OCI-LY3 (cell line): ENCODE results near the gene HACD4.

ENCODE experiments used
- H2AFZ ChIP-seq: fragments of 200-600, 300-600 bp; shearing (Covaris generic); 2 replicates; pipeline ENCODE4 v1.6.0; 2014; ENCODE audit warnings: antibody characterized with exemption, low read depth, low read length
- H3K27ac ChIP-seq: fragments of 200-600, 300-600 bp; sonication (generic); 2 replicates; pipeline ENCODE4 v1.5.1; 2014; ENCODE audit warnings: mild to moderate bottlenecking, low read length, moderate library complexity, mixed read lengths
- H3K27me3 ChIP-seq: fragments of 200-600, 300-600 bp; sonication (generic); 2 replicates; pipeline ENCODE4 v1.6.1; 2014; ENCODE audit warnings: low read depth, low read length, mixed read lengths
- H3K36me3 ChIP-seq: fragments of 200-600, 300-600 bp; sonication (generic); replicated peaks from 2 replicates; pipeline ENCODE3; 2014; ENCODE audit warnings: low read depth, low read length, mixed read lengths
- H3K4me1 ChIP-seq: fragments of 300-600, 200-600 bp; sonication (generic); 2 replicates; pipeline ENCODE4 v1.6.1; 2014; ENCODE audit warnings: low read length, mixed read lengths
- H3K4me2 ChIP-seq: fragments of 200-600, 300-600 bp; sonication (generic); 2 replicates; pipeline ENCODE4 v1.6.1; 2014; ENCODE audit warnings: low read length, mixed read lengths
- H3K4me3 ChIP-seq: fragments of 300-600, 200-600 bp; sonication (generic); 2 replicates; pipeline ENCODE4 v1.5.1; 2014; ENCODE audit warnings: antibody characterized with exemption, mild to moderate bottlenecking, low read length, moderate library complexity
- H3K79me2 ChIP-seq: fragments of 300-600, 200-600 bp; shearing (Covaris generic); 2 replicates; pipeline ENCODE4 v1.6.1; 2014; ENCODE audit warnings: mild to moderate bottlenecking, low read length, mixed read lengths
- H3K9ac ChIP-seq: fragments of 300-600, 200-600 bp; shearing (Covaris generic); 2 replicates; pipeline ENCODE4 v1.6.0; 2014; ENCODE audit warnings: mild to moderate bottlenecking, low read length, moderate library complexity
- H3K9me3 ChIP-seq: fragments of 200-600, 300-600 bp; shearing (Covaris generic); 2 replicates; pipeline ENCODE4 v1.6.1; 2014; ENCODE audit warnings: low read length, mixed read lengths; ENCODE audit not compliant: insufficient read depth
- H4K20me1 ChIP-seq: fragments of 200-600, 300-600 bp; sonication (generic); 2 replicates; pipeline ENCODE4 v1.6.1; 2016; ENCODE audit warnings: low read length, mixed read lengths; ENCODE audit not compliant: insufficient read depth
- CTCF ChIP-seq: fragments of 200-600, 300-600 bp; sonication (generic); IDR thresholded peaks from 2 replicates; pipeline ENCODE4 v1.5.1; 2014; ENCODE audit warnings: antibody characterized with exemption, low read length, low read depth
- EZH2phosphoT487 ChIP-seq: fragments of 200-600 bp; shearing (Covaris generic); IDR thresholded peaks from 2 replicates; pipeline ENCODE4 v1.6.1; 2018; ENCODE audit warnings: antibody characterized with exemption, mixed run types, low read depth

The HACD4 gene

GRCh38 chr9:21015129-21015815, 16.2 kb downstream of the HACD4 start:
- H3K27ac ChIP-seq = no peak overlapping the region
- H2AFZ ChIP-seq = no peak overlapping the region
- H3K4me1 ChIP-seq = peaks cover 7% of the 10 kb centered on the region; the same call in 1 of the 2 replicates
- TF ChIP-seq CTCF = no peak
- no peak for TF ChIP-seq EZH2phosphoT487
- H3K4me2 ChIP-seq = no peak overlapping the region
- H3K27me3 ChIP-seq = no peaks in the 10 kb centered on the region
- H3K79me2 ChIP-seq = no peaks in the 10 kb centered on the region
- no peak overlapping the region for H3K9ac ChIP-seq
- no peaks in the 10 kb centered on the region for H3K36me3 ChIP-seq
- no peak overlapping the region for H3K4me3 ChIP-seq
- H3K9me3 ChIP-seq = no peaks in the 10 kb centered on the region
- H4K20me1 ChIP-seq = no peaks in the 10 kb centered on the region

GRCh38 chr9:21002040-21002439, 29.4 kb downstream of the HACD4 start:
- no peaks in the 10 kb centered on the region for H3K79me2 ChIP-seq
- H3K36me3 ChIP-seq = peaks cover 17% of the 10 kb centered on the region
- no peak overlapping the region for H2AFZ ChIP-seq
- H3K4me3 ChIP-seq = no peak overlapping the region
- H3K4me2 ChIP-seq = no peak overlapping the region
- H3K4me1 ChIP-seq = peaks cover 11% of the 10 kb centered on the region
- H3K9me3 ChIP-seq = 0 out of 2 replicates have a peak, but pooled peaks cover 11% of the 10 kb centered on the region
- TF ChIP-seq EZH2phosphoT487 = no peak
- no peak for TF ChIP-seq CTCF
- H4K20me1 ChIP-seq = no peaks in the 10 kb centered on the region
- H3K27me3 ChIP-seq = no peaks in the 10 kb centered on the region
- no peak overlapping the region for H3K9ac ChIP-seq
- H3K27ac ChIP-seq = no peak overlapping the region

GRCh38 chr9:21001581-21001980, 29.9 kb downstream of the HACD4 start:
- Histone ChIP-seq H4K20me1 (no peaks in the 10 kb centered on the region), H3K9ac (no peak overlapping the region), H3K36me3 (peaks cover 17% of the 10 kb centered on the region), H3K4me2 (no peak overlapping the region), H3K27ac (no peak overlapping the region), H3K27me3 (no peaks in the 10 kb centered on the region), H3K4me1 (peaks cover 11% of the 10 kb centered on the region), H3K9me3 (0 out of 2 replicates have a peak, but pooled peaks cover 11% of the 10 kb centered on the region), H3K79me2 (no peaks in the 10 kb centered on the region), H3K4me3 (no peak overlapping the region), H2AFZ (no peak overlapping the region)
- no peak for TF ChIP-seq EZH2phosphoT487
- TF ChIP-seq CTCF = no peak

GRCh38 chr9:20997503-20998076, 33.9 kb downstream of the HACD4 start:
- Histone ChIP-seq H3K27ac (no peak overlapping the region), H4K20me1 (no peaks in the 10 kb centered on the region), H3K4me2 (no peak overlapping the region), H3K4me3 (no peak overlapping the region), H3K4me1 (peaks cover 18% of the 10 kb centered on the region), H2AFZ (no peak overlapping the region), H3K9ac (no peak overlapping the region), H3K27me3 (no peaks in the 10 kb centered on the region), H3K36me3 (peaks cover 17% of the 10 kb centered on the region), H3K9me3 (0 out of 2 replicates have a peak, but pooled peaks cover 11% of the 10 kb centered on the region), H3K79me2 (no peaks in the 10 kb centered on the region)
- TF ChIP-seq EZH2phosphoT487 (no peak), CTCF (no peak)
